ENCODE data around the gene FXYD2.

FXYD2 gene

GRCh38 chr11:117843666-117844484, 19.3 kb upstream of the FXYD2 start:
- Histone ChIP-seq H3K9ac (ENCODE audit: insufficient read length, low read depth) (no peak overlapping the region), H3K36me3 (ENCODE audit: insufficient read depth, insufficient read length, low read length) (no peaks in the 10 kb centered on the region), H3K9me3 (ENCODE audit: insufficient read depth, low read length) (no peaks in the 10 kb centered on the region), H3K4me1 (ENCODE audit: insufficient read depth, insufficient read length) (peaks cover 3% of the 10 kb centered on the region), H3K27me3 (ENCODE audit: insufficient read depth, insufficient read length) (no peaks in the 10 kb centered on the region), H3K4me3 (ENCODE audit: insufficient read length, low read depth) (no peak overlapping the region)
- TF ChIP-seq YY1 (IDR thresholded peaks at IDR 0.05; ENCODE audit: insufficient read depth, insufficient read length) (no peak), SUZ12 (IDR thresholded peaks at IDR 0.05; ENCODE audit: extremely low read depth, insufficient read depth, insufficient read length) (no peak), ZNF274 (IDR thresholded peaks at IDR 0.05; ENCODE audit: low read depth, low read length) (no peak)
- DNase-seq (ENCODE audit: low read depth, low spot score): peak; percentile 64

- H3K9ac ChIP-seq (ENCODE audit: insufficient read length, low read depth): no peak overlapping the region
- H3K4me1 ChIP-seq (ENCODE audit: insufficient read depth, insufficient read length): peaks cover 6% of the 10 kb centered on the region
- no peaks in the 10 kb centered on the region for H3K9me3 ChIP-seq (ENCODE audit: insufficient read depth, low read length)
- TF ChIP-seq SUZ12 (IDR thresholded peaks at IDR 0.05; ENCODE audit: extremely low read depth, insufficient read depth, insufficient read length) (no peak), ZNF274 (IDR thresholded peaks at IDR 0.05; ENCODE audit: low read depth, low read length) (no peak), YY1 (IDR thresholded peaks at IDR 0.05; ENCODE audit: insufficient read depth, insufficient read length) (no peak)
- H3K36me3 ChIP-seq (ENCODE audit: insufficient read depth, insufficient read length, low read length): no peaks in the 10 kb centered on the region
- no peak for DNase-seq (ENCODE audit: low read depth, low spot score)
- H3K4me3 ChIP-seq (ENCODE audit: insufficient read length, low read depth): no peak overlapping the region
- H3K27me3 ChIP-seq (ENCODE audit: insufficient read depth, insufficient read length): no peaks in the 10 kb centered on the region
These were observed 17.8 kb upstream of the FXYD2 start for GRCh38 chr11:117842131-117842941.

GRCh38 chr11:117841551-117842031, 17.0 kb upstream of the FXYD2 start:
- H3K9me3 ChIP-seq (ENCODE audit: insufficient read depth, low read length): no peaks in the 10 kb centered on the region
- H3K9ac ChIP-seq (ENCODE audit: insufficient read length, low read depth): no peak overlapping the region
- TF ChIP-seq YY1 (IDR thresholded peaks at IDR 0.05; ENCODE audit: insufficient read depth, insufficient read length) (no peak), SUZ12 (IDR thresholded peaks at IDR 0.05; ENCODE audit: extremely low read depth, insufficient read depth, insufficient read length) (no peak), ZNF274 (IDR thresholded peaks at IDR 0.05; ENCODE audit: low read depth, low read length) (no peak)
- peaks cover 6% of the 10 kb centered on the region for H3K4me1 ChIP-seq (ENCODE audit: insufficient read depth, insufficient read length)
- no peak overlapping the region for H3K4me3 ChIP-seq (ENCODE audit: insufficient read length, low read depth)
- DNase-seq (ENCODE audit: low read depth, low spot score): no peak
- no peaks in the 10 kb centered on the region for H3K36me3 ChIP-seq (ENCODE audit: insufficient read depth, insufficient read length, low read length)
- H3K27me3 ChIP-seq (ENCODE audit: insufficient read depth, insufficient read length): no peaks in the 10 kb centered on the region

GRCh38 chr11:117840881-117841550, 16.5 kb upstream of the FXYD2 start:
- H3K4me3 ChIP-seq (ENCODE audit: insufficient read length, low read depth): no peak overlapping the region
- no peaks in the 10 kb centered on the region for H3K27me3 ChIP-seq (ENCODE audit: insufficient read depth, insufficient read length)
- peaks cover 6% of the 10 kb centered on the region for H3K4me1 ChIP-seq (ENCODE audit: insufficient read depth, insufficient read length)
- no peaks in the 10 kb centered on the region for H3K36me3 ChIP-seq (ENCODE audit: insufficient read depth, insufficient read length, low read length)
- no peak overlapping the region for H3K9ac ChIP-seq (ENCODE audit: insufficient read length, low read depth)
- no peak for TF ChIP-seq YY1 (IDR thresholded peaks at IDR 0.05; ENCODE audit: insufficient read depth, insufficient read length)
- no peak for TF ChIP-seq ZNF274 (IDR thresholded peaks at IDR 0.05; ENCODE audit: low read depth, low read length)
- no peak for TF ChIP-seq SUZ12 (IDR thresholded peaks at IDR 0.05; ENCODE audit: extremely low read depth, insufficient read depth, insufficient read length)
- H3K9me3 ChIP-seq (ENCODE audit: insufficient read depth, low read length): no peaks in the 10 kb centered on the region
- DNase-seq (ENCODE audit: low read depth, low spot score): no peak

GRCh38 chr11:117839936-117840813, 15.6 kb upstream of the FXYD2 start:
- TF ChIP-seq YY1 (IDR thresholded peaks at IDR 0.05; ENCODE audit: insufficient read depth, insufficient read length): no peak
- no peak for TF ChIP-seq SUZ12 (IDR thresholded peaks at IDR 0.05; ENCODE audit: extremely low read depth, insufficient read depth, insufficient read length)
- TF ChIP-seq ZNF274 (IDR thresholded peaks at IDR 0.05; ENCODE audit: low read depth, low read length): no peak
- Histone ChIP-seq H3K9me3 (ENCODE audit: insufficient read depth, low read length) (no peaks in the 10 kb centered on the region), H3K4me3 (ENCODE audit: insufficient read length, low read depth) (no peak overlapping the region), H3K4me1 (ENCODE audit: insufficient read depth, insufficient read length) (peaks cover 6% of the 10 kb centered on the region), H3K27me3 (ENCODE audit: insufficient read depth, insufficient read length) (no peaks in the 10 kb centered on the region), H3K9ac (ENCODE audit: insufficient read length, low read depth) (no peak overlapping the region), H3K36me3 (ENCODE audit: insufficient read depth, insufficient read length, low read length) (no peaks in the 10 kb centered on the region)
- DNase-seq (ENCODE audit: low read depth, low spot score): no peak

- no peak overlapping the region for H3K9ac ChIP-seq (ENCODE audit: insufficient read length, low read depth)
- H3K9me3 ChIP-seq (ENCODE audit: insufficient read depth, low read length): no peaks in the 10 kb centered on the region
- H3K4me1 ChIP-seq (ENCODE audit: insufficient read depth, insufficient read length): peaks cover 6% of the 10 kb centered on the region
- H3K27me3 ChIP-seq (ENCODE audit: insufficient read depth, insufficient read length): no peaks in the 10 kb centered on the region
- no peak for DNase-seq (ENCODE audit: low read depth, low spot score)
- no peak overlapping the region for H3K4me3 ChIP-seq (ENCODE audit: insufficient read length, low read depth)
- TF ChIP-seq ZNF274 (IDR thresholded peaks at IDR 0.05; ENCODE audit: low read depth, low read length) (no peak), YY1 (IDR thresholded peaks at IDR 0.05; ENCODE audit: insufficient read depth, insufficient read length) (no peak), SUZ12 (IDR thresholded peaks at IDR 0.05; ENCODE audit: extremely low read depth, insufficient read depth, insufficient read length) (no peak)
- H3K36me3 ChIP-seq (ENCODE audit: insufficient read depth, insufficient read length, low read length): no peaks in the 10 kb centered on the region
These were observed 14.9 kb upstream of the FXYD2 start for GRCh38 chr11:117839380-117839881.
